ENCODE data around the gene EEFSEC.

Gene EEFSEC

DNA sequence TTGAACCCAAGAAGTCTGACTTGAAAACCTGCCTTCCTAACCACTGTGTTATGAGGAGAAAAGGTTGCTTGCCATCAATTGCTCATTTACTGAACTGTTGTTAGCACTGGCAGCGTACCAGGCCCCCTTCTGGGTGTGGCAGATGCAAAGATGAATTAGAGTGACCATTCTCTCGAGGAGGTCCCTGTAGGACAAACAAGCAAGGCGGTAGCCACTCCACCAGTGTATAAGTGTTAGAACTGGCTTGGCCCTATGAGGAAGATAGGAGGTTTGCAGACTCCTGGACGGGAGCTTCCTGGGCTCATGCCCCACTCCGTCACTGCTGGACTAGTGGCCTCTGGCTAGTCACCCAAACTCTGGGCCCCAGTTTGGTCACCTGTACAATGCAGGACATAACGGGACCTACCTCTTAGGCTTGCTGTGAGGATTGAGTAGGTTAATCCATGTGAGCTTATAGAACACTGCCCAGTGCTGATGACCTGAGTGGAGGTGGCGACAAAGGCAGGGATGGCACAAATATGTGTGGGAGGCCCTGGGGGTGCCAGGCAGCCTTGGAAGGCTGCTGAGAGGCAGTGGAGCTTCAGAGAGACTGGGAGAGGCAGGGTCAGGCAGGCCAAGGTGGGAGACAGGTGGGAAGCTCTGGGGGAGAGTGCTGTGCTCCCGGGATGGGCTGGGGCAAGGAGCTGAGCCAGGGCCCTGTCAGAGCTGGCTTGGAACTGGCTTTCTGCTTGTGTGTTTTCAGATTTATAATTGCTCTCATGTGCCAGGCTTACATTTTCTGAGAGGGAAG, 167.5 kb downstream of the EEFSEC start:
- DNase-seq: no peak

GRCh38 chr3:128321418-128321817, 168.1 kb downstream of the EEFSEC start:
- DNase-seq: no peak

DNA sequence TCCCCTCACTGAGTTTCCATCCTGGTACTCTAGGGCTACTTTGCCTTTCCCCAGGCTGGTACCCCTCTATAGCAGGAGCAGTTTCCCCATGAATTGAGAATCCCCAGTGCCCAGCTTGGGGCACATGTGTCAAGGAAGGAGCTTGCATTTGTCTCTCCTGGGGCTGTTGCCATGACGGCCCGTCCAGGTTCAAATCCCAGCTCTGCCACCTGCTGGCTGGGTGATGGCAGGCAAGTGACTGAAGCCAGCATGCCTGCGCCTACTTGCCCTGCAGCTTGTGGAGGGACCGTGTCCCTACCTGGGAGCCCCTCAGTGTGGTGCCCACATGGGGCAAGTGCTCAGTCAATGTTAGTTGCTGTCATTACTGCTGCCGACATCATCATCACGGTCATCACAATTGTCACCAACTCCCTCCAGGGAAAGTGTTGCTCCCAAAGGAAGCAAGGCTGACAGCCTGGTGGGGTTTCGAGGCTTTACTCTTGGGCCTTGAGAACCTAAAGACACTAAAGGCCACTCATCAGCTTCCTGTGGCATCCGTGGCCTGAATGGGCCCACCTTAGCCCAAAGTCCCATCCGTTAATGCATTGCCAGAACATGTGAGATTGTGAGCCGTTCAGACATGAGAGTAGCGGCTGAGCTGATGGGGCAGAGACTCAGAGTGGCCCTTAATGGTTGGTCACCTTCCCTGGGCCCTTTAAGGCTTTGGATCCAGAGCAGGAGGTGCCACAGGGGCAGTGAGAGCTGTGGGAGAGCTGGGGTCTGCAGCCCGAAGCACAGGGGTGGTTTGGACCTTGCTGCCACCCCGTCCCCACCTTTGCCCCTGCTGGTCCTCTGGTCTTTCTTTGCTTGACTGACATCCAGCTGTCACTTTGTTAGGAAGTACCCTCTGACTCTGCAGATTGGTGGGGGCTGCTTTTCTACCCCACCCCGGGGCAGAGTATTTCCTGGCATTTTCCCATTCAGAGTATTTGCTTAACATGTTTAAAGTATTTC, 169.0 kb downstream of the EEFSEC start:
- peak; percentile 44 for DNase-seq

DNA sequence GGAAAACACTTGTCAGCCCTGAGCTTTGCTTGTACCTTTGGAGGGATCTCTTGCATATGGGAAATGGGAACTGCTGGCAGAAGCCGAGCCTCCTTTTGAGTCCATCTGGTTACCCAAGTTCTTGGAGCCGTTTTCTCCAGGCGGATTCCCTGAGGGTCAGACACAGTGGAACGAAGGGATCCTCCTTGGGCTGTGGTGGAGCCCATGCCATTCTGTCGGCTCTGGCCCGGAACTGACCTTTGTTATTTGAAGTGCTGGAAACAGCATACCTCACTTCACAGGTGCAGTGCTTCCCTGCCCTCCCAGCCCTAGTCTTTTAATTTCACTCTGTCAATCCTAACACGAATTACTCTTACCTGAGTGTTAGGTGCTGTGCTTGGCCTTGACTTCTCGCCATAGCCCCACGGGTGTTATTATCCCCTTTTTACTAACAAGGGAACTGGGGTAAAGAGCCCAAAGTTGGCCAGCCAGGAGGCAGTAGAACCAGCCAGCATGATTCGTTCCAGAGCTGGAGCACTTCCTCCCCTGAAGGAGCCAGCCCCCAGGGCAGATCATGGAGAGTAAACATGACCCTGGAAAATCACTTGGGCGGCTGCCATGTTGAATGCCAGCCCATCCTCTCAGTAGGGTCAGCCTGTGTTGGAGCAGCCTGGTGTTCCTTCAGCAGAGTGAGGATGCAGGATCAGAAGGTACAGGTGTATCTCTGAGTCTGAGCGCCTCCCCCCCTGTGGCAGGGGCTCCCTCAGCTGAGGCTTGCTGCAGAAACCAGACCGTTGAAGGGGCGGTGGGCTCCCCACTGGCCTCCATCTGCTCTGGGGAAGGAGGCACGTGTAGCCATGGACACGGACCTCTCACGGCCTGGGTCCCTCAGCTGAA, 170.2 kb downstream of the EEFSEC start:
- no peak for DNase-seq

- no peak for DNase-seq
These were observed 171.8 kb downstream of the EEFSEC start for GRCh38 chr3:128324911-128325592.

- DNase-seq: no peak
These were observed 173.0 kb downstream of the EEFSEC start for GRCh38 chr3:128326051-128326823.

DNA sequence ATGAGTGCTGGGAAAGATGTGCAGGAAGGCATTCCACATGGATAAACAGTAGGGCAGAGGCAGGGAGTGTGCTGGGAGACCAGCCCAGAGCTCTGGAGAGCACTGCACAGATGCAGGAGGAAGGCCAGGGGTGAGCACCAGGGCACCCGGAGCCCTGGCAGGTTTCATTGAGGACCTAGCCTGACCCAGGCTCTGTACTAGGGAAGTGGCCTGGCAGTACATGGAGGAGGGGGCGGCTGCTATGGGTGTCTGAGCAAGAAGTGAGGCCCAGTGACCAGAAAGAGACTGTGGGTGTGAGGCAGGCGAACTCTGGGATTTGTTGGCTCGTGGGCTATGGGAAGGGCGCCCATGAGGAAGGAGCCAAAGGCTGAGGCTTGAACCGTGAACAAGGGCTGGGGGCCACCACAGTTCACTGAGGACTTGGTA, 174.3 kb downstream of the EEFSEC start:
- no peak for DNase-seq

- DNase-seq: no peak
These were observed 175.5 kb downstream of the EEFSEC start for GRCh38 chr3:128328546-128329458.

GRCh38 chr3:128329491-128330213, 176.4 kb downstream of the EEFSEC start:
- no peak for DNase-seq

- no peak for DNase-seq
These were observed 177.0 kb downstream of the EEFSEC start for GRCh38 chr3:128330214-128330842.

GRCh38 chr3:128334086-128334645, 180.9 kb downstream of the EEFSEC start:
- no peak for DNase-seq

- DNase-seq: no peak
These were observed 181.5 kb downstream of the EEFSEC start for GRCh38 chr3:128334766-128335165.

DNA sequence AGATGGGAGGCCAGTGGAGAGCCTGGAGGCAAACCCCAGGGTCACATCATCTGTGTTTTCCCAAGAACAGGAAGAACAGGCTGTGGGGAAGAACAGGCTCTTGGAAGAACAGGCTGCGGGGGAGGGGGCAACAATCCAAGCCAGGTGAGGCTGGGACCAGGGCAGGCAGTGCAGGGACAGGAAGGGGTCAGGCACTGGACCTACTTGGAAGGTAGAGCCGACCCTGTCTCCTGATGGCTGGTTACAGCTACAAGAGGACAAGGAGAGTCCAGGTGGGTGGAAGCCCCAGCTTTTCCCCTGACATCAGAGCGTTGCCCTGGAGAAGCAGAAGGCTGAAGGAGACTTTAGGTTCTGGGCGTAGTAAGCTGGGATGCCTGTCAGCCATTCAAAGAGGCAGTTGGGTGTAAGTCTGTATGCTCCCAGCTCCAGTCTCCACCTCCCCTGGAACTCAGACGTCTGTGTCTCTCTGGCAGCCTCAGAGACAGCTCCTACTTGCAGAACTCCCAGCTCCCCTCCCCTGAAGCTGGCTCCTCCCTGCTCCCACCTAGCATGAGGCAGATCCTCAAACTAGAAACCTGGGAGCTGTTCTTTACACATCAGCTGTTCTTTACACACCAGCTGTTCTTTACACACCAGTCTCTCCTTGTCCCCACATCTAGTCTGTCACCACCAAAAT, 182.5 kb downstream of the EEFSEC start:
- DNase-seq: no peak

DNA sequence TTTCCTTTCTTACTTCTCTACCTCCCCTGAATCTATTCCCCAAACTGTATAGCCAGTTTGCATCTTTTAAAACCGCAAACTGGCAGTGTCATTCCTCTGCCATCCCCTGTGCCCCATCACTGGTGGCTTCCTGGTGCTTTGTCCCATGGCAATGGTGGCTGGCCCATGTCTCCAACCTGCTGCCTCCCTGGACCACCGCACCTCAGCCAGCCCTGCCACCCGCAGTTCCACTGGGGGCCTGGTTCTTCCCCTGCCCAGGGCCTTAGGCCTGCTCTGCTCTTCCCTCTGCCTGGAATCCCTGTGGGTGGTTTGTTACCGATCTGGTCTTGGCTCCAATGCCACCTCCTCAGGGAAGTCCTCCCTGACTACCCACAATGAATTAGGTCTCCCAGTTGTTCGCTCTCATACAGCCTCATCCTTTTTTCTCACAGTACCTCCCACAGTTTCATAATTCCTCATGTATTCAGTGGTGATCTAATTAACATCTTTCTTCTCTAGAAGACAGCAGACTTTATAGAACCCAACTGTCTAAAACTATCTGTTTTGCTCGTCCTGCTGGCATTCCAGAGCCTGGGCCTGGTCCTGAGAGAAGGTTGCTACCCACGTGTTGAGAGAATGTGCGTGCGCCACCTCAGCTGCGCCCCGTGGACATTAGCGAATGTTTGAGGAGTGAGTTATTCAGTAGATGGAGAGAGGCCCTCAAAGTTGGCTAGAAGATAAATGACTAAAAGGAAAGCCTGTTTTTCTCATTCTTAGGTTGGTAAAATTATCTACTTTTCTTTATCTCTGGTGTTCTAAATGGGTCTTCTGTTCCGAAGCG, 183.3 kb downstream of the EEFSEC start:
- DNase-seq: no peak

DNA sequence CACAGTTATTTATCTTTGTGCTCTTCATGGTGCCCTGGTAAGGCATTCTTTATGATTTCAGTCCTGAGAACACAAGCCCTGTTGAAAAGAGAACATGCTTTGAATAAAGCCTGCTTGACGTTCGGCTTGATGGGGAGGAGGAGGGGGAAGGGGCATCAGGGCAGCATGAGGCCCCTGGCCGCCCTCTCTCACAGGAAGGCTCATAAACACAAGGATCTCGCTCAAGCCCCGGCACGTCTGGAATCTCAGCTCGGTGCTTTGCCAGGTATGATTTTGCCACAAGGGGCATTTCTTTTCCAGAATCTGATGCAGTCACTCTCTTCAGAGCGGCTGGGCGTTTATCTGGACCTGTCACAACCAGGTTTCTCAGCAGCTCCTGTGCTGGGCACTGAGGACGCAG, 184.0 kb downstream of the EEFSEC start:
- DNase-seq: no peak

GRCh38 chr3:128338536-128339330, 185.5 kb downstream of the EEFSEC start:
- no peak for DNase-seq

Data from T-helper 9 cell (primary cell).